GM19328 (cell line): ENCODE measurements around the gene SNX11.
"Not testable (repeated sequence)": the region's sequence is repeated elsewhere in the genome, so short reads cannot be mapped to it uniquely, and the experiment has no call there.

Experiments
- ATAC-seq: cut with Tn5 transposase; IDR thresholded peaks from one replicate; pipeline ENCODE4 v1.9.1; 2021; ENCODE audit warnings: mild to moderate bottlenecking, moderate library complexity; ENCODE audit not compliant: unreplicated experiment

SNX11 gene, protein sequence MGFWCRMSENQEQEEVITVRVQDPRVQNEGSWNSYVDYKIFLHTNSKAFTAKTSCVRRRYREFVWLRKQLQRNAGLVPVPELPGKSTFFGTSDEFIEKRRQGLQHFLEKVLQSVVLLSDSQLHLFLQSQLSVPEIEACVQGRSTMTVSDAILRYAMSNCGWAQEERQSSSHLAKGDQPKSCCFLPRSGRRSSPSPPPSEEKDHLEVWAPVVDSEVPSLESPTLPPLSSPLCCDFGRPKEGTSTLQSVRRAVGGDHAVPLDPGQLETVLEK

DNA sequence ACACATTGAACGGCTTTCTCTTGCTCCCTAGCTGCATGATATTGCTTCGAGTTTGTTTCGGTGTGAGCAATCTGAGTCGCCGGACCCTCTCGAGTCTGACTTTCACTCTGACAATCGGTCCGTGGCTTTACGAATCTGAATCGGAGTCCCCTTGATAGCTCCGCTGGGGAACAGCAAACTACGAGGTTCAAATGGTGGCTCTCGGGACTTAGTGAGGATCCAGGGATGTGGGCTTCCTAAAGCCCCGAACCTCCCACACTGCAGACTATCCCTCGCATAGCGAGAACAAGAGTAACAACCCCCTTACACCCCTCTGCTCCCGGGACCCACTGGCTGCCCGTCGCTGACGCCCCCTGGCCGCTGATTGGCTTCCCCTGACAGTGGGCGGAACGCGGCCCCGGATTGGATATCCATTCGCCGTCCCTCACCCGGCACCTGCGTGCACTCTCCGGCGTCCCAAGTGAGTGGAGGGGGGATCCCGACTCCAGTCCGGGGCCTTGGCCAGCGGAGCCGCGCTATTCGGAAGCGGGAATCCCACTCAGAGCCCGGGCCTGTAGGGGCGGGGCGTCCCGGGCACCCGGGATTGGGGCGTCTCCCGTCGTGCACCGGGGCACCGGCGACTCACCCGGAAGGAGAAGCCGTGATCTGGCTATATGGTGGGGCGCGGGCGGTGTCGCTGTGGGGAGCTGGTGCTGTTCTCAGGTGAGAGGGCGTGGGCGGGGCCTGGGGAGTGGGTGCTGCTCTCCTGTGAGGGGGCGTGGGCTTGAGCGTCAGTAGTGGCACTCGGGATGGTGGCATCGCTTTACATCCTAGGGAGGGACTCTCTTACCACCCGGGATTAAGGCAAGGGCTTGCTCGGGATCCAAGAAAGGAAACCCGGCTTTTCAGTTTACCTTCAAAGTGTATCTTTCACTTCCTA is at the start of gene SNX11:
TSS of gene SNX11 (plus strand) at position 630 of the 919 bp plus-strand sequence. CDS start 4,278 bp downstream, outside the sequence.
- ATAC-seq: peak; percentile 79

DNA sequence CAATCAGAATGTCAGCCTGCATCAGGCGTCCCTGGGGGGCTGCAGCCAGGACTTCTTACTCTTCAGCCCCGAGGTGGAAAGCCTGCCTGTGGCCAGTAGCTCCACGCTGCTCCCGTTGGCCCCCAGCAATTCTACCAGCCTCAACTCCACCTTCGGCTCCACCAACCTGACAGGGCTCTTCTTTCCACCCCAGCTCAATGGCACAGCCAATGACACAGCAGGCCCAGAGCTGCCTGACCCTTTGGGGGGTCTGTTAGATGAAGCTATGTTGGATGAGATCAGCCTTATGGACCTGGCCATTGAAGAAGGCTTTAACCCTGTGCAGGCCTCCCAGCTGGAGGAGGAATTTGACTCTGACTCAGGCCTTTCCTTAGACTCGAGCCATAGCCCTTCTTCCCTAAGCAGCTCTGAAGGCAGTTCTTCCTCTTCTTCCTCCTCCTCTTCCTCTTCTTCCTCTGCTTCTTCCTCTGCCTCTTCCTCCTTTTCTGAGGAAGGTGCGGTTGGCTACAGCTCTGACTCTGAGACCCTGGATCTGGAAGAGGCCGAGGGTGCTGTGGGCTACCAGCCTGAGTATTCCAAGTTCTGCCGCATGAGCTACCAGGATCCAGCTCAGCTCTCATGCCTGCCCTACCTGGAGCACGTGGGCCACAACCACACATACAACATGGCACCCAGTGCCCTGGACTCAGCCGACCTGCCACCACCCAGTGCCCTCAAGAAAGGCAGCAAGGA is 49.0 kb upstream of the SNX11 start:
- no peak for ATAC-seq

DNA sequence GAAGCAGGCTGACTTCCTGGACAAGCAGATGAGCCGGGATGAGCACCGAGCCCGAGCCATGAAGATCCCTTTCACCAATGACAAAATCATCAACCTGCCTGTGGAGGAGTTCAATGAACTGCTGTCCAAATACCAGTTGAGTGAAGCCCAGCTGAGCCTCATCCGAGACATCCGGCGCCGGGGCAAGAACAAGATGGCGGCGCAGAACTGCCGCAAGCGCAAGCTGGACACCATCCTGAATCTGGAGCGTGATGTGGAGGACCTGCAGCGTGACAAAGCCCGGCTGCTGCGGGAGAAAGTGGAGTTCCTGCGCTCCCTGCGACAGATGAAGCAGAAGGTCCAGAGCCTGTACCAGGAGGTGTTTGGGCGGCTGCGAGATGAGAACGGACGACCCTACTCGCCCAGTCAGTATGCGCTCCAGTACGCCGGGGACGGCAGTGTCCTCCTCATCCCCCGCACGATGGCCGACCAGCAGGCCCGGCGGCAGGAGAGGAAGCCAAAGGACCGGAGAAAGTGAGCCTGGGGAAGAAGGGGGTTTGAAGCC is 48.4 kb upstream of the SNX11 start:
- ATAC-seq: no peak

DNA sequence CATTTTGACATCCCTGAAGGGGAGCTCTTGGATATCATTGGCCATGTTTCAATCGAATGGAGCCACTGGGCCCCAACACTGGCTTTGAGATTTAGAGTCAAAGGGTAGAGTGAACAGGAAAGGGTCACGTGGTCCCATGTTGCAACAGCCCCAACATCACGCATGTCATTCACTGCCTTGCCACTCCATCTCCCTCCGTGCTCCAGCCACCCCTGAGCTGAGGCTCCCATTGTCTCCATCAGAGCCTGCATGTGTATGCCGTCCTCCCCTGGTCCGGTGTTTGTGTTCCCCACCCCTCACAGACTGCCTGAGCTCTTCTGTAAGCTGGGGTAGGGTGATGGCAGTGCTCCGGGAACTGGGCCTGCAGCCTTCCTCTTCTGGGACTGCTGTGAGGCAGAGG is 47.3 kb upstream of the SNX11 start:
- ATAC-seq: no peak

DNA sequence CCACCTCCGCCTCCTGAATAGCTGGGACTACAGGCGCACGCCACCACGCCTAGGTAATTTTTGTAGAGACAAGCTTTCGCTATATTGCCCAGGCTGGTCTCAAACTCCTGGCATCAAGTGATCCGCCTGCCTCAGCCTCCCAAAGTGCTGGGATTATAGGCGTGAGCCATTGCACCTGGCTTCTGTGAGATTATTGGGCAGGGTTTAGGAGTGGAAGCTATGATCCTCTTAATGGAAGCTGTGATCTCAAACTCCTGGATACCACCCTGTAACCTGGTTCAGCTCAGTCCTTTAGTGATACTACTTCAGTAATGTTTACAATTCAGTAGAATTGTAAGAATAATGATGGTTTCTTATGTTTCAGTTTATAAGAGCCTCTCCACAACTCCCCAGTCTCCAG is 45.3 kb upstream of the SNX11 start:
- no peak for ATAC-seq

DNA sequence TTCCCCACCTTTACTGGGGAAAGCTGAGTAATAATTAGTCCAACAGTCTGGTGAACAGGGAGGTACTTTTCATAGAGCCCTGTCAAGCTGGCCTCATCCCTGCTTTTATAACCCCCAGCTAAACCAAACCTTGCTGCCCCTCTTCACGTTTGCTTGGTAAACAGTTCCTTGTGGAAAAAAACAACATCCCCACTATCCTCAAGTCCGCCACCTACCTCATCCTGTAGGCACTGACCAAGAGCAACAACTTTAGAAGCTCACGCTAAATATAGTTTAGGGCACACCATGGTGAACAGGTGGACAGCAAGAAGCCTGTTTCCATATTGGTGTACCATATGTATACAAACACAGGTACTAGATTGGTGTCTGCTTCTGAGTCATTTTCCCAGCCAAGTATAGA is 42.9 kb upstream of the SNX11 start:
- ATAC-seq: no peak

DNA sequence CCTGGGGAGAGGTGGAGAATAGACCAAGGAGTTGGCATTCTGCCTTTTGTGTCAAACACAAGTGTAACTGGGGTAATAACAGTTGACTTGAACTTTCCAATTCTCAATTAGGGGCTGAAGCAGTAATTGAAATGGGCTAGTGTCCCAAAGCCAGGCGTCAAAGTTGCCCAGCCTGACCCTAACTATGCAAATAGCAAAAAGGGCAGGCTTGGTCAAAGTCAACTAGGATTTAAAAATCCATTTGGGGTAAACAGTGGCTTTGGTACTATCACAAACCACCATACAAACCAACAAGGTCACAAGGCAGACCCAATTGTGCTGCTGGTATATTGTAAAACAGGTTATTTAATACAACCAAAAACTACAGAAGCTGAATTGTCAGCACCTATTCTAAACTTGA is 41.4 kb upstream of the SNX11 start:
- no peak for ATAC-seq

DNA sequence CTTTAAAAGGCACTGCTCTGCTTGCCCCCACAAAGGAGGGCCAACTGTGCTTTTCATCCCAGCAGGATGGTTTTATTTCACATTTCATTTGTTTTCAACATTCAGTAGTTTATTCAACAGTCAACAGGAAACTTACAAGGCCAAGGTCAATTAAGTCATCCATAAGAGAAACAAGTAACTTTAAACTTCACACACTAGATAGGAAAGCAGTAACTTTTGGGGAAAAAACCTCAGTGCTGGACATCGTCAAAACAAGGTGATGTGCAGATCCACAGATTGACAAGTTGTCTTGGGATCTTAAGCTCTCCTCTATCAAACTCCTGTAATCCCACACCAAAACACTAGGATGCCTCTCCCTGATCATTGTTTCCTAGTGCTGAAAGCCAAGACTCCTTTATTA is 40.9 kb upstream of the SNX11 start:
- no peak for ATAC-seq

DNA sequence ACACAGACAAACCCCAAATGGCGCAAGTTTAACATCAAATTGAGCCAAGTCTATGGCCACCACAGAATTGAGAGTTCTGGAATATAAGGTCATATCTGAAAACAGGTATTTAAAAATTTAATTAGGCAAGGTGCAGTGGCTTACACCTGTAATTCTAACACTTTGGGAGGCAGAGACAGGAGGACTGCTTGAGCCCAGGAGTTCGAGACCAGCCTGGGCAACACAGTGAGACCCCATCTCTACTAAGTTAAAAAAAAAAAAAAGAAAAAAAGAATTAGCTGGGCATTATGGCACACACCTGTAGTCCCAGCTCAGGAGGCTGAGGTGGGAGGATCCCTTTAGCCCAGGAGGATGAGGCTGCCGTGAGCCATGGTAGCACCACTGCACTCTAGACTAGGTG is 40.3 kb upstream of the SNX11 start:
- ATAC-seq: no peak

DNA sequence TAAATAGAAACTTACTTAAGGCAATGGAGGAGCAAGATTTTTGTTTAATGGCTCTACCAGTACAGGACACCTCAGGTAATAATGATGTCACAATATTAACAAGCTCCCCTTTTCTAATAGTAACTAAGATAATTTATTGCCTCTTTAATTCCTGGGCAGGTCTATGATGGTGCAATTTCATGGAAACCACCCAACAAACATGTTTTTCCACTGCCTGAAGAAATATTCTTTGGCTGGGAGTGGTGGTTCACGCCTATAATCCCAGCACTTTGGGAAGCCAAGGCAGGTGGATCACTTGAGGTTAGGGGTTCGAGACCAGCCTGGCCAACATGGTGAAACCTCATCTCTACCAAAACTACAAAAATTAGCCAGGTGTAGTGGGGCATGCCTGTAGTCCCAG is 39.8 kb upstream of the SNX11 start:
- ATAC-seq: not testable (repeated sequence)

DNA sequence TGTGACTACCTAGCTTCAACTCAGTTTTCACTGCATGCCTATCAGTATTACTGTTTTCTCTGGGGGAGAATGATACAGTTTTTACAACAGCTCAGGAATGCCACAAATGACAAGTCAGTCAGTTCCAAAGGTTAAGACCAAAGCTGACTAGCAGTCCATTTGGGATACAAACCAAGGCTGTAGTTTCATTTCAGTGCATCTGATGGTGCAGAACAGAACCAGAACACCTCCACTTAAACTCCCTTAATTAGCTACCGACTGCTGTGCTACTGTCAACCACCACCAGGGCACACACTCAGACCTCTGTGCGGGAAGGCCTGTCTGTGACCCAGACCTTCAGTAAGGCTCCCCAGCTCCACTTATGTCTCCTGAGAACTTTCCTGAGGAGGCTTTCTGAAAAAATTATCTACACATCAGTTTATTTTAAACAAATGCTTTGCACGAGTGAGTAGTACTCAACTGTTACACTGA is 39.0 kb upstream of the SNX11 start:
- no peak for ATAC-seq

DNA sequence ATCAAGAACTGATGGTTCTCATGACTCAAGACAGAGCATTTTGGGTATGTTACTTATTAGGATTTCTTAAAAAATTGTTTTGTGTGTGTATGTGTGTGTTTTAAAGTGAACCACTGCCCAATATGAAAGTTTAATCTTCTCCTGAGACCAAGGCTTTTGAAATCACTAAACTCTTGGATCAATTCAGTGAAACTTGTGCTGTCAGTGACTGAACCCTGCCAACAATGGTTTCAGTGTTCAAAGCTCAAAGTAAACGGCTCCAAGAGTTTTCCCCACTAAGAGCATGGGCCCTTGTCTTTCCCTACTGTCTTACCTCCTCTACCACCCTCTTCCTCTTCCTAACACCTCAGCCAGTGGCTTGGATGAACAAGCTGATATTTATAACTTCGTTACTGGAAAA is 37.4 kb upstream of the SNX11 start:
- no peak for ATAC-seq

DNA sequence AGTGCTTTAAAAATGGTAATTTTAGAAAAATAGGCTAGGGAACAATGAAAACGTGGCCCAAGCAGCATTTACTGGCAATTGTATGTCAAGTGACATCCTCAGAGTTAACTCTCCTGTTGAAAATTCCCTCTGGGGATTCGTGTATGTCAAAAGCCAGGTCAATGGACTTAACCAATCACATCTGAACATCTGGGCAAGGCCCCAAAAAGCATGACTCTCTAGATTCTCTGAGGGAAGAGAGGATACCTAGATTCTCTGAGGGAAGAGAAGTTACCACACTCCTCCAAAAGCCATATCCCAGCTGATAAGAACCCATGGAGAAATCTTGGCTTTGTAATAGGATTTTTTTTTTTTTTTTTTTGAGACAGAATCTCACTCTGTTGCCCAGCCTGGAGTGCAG is 35.9 kb upstream of the SNX11 start:
- ATAC-seq: no peak

DNA sequence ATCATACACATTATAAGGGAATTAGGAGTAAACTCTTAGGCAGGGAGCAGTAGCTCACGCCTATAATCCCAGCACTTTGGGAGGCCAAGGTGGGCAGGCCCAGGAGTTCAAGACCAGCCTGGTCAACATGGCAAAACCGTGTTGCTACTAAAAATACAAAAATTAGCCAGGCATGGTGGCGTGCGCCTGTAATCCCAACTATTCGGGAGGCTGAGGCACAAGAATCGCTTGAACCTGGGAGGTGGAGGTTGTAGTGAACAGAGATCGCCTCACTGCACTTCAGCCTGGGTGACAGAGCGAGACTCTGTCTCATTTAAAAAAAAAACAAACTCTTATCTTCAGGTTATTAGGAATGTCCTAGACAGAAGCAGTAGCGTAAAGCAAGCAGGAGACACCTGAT is 34.8 kb upstream of the SNX11 start:
- not testable (repeated sequence) for ATAC-seq

DNA sequence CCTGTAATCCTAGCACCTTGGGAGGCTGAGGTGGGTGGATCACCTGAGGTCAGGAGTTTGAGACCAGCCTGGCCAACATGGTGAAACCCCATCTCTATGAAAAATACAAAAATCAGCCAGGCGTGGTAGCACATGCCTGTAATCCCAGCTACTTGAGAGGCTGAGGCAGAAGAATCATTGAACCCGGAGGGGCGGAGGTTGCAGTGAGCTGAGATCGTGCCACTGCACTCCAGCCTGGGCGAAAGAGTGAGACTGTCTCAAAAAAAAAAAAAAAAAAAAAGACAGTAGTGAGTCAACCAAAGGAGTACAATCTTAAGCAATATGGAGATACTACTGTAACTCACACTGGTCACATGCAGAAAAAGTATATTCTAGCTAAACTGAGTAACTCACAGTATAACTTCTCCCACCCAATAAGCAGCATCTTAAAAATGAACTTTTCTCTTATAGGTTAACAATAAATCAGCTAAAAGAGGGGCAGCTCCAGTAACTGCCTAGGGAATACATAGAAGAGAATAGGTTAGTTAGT is 33.9 kb upstream of the SNX11 start:
- ATAC-seq: not testable (repeated sequence)

DNA sequence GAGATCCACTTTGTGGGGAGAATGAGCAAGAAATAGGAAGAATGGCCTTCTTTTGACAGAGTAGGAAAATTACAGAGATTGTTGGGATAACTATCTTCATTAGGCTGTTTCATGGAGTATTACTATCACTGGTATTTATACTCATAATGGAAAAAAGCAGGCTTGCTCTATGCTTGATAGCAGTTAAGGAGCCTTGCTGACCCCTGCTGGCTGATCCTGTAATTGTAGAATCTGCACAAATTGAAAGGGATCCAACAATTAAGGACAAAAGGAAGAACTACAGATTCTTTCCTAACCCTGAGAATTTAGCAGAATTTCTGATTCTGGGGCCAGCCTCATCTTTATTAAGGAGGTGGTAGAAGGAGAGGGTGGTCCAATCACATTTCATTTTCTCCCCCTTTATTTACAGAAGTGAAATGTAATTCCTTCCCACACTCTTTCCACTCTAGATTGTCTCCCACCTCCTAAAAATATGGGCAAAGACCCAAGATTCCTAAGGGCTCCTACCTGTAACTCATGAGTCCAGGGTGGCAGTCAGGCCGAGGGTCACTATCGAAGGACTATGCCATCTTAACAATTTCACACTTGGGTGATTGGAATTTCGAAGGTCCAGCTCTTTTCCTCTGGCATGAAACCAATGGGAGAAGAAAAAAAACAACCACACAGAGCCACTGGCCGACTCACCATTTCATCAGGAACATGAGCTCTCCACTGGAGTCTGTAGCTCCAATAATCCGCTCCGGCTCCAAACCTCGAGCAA is 33.1 kb upstream of the SNX11 start:
- no peak for ATAC-seq

DNA sequence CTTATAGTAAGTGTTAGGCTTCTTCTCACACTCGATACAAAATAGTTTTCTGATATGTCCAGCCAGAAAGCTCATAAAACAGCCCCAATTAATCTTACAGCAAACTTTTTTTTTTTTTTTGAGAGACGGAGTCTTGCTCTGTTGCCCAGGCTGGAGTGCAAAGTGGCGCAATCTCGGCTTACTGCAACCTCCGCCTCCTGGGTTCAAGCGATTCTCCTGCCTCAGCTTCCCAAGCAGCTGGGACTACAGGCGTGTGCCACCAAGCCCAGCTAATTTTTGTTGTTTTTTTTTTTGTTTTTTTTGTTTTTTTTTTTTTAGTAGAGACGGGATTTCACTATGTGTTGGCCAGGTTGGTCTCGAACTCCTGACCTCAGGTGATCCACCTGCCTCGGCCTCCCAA is 30.4 kb upstream of the SNX11 start:
- ATAC-seq: not testable (repeated sequence)

DNA sequence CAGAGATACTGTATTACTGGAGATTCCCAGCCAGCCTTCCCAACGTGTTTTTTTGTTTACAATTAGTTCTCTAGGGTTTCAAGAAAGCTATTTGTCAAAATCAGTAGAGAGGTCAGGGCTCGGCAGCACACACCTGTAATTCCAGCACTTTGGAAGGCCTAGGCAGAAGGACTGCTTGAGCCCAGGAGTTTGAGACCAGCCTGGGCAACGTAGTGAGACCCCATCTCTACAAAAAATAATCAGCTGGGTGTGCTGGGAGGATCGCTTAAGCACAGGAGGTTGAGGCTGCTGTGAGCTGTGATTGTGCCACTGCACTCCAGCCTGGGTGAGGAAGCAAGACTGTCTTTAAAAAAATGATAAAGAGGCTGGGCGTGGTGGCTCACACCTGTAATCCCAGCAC is 25.7 kb upstream of the SNX11 start:
- ATAC-seq: no peak

DNA sequence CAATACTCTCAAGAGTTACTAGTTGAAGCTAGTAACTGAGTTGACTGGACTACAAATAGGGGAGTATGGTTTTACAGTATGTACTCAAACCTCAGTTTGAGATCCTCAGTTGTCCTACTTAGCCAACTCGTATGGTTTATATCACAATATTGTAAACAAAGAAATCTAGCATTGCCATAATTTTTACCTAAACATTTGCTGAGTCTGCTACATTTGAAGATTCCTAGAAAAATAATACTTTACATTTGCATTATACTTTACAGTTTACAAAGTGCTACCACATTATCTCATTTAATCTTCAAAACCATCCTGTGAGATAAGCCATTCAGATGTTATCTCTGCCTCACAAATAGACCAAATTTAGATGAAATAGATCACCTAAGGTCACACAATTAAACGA is 22.6 kb upstream of the SNX11 start:
- ATAC-seq: no peak

DNA sequence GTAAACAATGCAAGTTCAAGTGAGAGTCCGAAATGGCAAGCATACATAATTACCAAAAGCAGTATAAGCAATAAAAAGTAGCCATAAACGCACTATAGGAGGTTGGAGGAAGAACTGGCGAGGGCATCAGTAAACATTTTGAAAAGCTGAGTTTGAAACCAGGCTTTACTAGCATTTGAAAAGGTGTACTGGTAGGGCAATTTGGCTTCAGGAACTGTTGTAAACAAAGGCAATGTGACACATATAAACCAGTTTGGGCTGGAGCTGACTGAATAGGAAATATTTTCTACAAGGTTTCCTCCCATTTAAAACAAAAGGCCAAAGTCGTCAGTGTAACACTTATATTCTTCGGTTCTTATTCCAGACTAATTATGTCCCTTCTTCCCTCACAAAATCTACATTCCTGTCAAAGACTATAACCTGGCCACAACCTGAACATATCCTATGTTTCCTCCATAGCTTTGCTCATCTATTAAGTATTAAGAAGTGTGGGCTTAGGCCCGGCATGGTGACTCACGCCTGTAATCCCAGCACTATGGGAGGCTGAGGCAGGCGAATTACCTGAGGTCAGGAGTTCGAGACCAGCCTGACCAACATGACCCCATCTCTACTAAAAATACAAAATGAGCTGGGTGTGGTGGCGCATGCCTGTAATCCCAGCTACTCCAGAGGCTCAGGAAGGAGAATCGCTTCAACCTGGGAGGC is 14.1 kb upstream of the SNX11 start:
- no peak for ATAC-seq
